Ishikawa (cell line): ENCODE data around the gene SLC4A9.

ENCODE experiments used
- CREB1 ChIP-seq: IDR thresholded peaks from 2 replicates; pipeline ENCODE4 v1.6.1; 2012; ENCODE audit warnings: low read depth
- EP300 ChIP-seq: IDR thresholded peaks from 2 replicates; pipeline ENCODE4 v1.6.1; 2012; ENCODE audit warnings: borderline replicate concordance
- FOXM1 ChIP-seq: IDR thresholded peaks from 2 replicates; pipeline ENCODE4 v1.6.1; 2012; ENCODE audit warnings: low read depth, borderline replicate concordance
- NFIC ChIP-seq: IDR thresholded peaks from 2 replicates; pipeline ENCODE4 v1.6.1; 2012
- TAF1 ChIP-seq: IDR thresholded peaks from 2 replicates; pipeline ENCODE4 v1.6.1; 2012; ENCODE audit warnings: low read depth, mild to moderate bottlenecking
- TCF12 ChIP-seq: IDR thresholded peaks from 2 replicates; pipeline ENCODE4 v1.6.1; 2012; ENCODE audit warnings: low read depth

- TF ChIP-seq TCF12 (no peak), CREB1 (no peak), NFIC (no peak), FOXM1 (no peak), EP300 (no peak), TAF1 (no peak)
Measured at GRCh38 chr5:140312791-140313189, 47.2 kb upstream of the SLC4A9 start.
